ENCODE measurements around the gene RALGDS. TPM values are rescaled to one million over a fixed set of nuclear protein-coding genes. Genes with fewer than 3 reads are reported as not detected.
A peak's percentile ranks its signal among the peaks of the same experiment; 100 is the strongest.
"Not testable (repeated sequence)": the region's sequence is repeated elsewhere in the genome, so short reads cannot be mapped to it uniquely, and the experiment has no call there.

Gene RALGDS
- total and polyA plus RNA-seq, 5 donors = 18.5 to 36.3 (median 33.5) TPM

DNA sequence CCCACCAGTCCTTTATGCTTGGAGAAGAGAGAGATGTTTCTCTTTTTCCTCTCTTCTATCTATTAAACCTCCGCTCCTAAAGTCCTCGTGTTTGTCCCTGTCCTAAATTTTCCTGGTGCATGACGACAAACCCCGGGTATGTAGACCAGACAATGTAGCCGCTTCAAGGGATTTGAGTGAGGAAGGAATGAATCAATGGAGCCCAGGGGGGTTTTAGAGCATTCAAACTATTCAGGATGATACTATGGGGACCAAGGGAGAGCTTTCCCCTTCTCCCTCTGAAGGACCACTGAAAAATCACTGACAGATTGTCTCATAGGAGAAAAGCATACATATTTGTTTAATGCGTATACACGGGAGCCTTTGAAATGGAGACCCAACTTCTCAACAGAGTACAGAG, 40.9 kb downstream of the RALGDS start:
- WGBS = 77% methylated on average over 7 of the region's 7 CpGs
- no peak for ATAC-seq

DNA sequence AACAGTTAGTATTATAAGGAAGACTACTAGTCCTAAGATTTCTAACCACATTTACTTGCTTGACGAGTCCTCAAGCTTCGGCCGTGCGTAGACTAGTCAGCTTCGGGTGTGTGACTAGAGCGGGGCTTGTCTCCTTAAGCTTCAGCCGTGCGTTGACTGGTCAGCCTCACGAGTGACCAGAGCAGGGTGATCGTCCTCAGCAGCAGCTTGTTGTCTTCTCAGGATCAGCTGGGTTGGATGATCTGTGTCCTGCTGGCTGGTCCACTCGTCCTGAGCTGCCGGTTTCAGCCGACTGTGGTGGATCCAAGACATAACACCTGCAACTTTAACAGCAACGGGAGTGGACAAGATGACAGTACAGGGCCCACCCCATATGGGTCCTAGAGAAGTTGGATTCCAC, 42.6 kb downstream of the RALGDS start:
- intact Hi-C loops (cut with DNase I) = no loop called here
- DNase-seq (peak in 1 of 3 donors; percentile 16), ATAC-seq (no peak)
- 86% methylated on average over 14 of the region's 14 CpGs for WGBS
- H3K9me3 ChIP-seq (ENCODE audit: control insufficient read depth, low read length) = no peaks in the 10 kb centered on the region
- no peaks in the 10 kb centered on the region for H3K4me1 ChIP-seq (ENCODE audit: control insufficient read depth, insufficient read depth, low read length)
- H3K27me3 ChIP-seq (ENCODE audit: control insufficient read depth, insufficient read depth) = no peaks in the 10 kb centered on the region
- no peak overlapping the region for H3K27ac ChIP-seq (ENCODE audit: low read length)
- no peak overlapping the region for H3K4me3 ChIP-seq (ENCODE audit: low read length)

More for the DNA sequence above, 40.9 kb downstream of the RALGDS start:
- DNase-seq = no peak
- intact Hi-C loops (cut with DNase I) = no loop called here
- Histone ChIP-seq H3K9me3 (ENCODE audit: control insufficient read depth, low read length) (no peaks in the 10 kb centered on the region), H3K27ac (ENCODE audit: low read length) (no peak overlapping the region), H3K27me3 (ENCODE audit: control insufficient read depth, insufficient read depth) (no peaks in the 10 kb centered on the region), H3K4me3 (ENCODE audit: low read length) (no peak overlapping the region), H3K4me1 (ENCODE audit: control insufficient read depth, insufficient read depth, low read length) (no peaks in the 10 kb centered on the region)

GRCh38 chr9:133076691-133077090, 44.3 kb downstream of the RALGDS start:
- no peak for DNase-seq
- H3K9me3 ChIP-seq (ENCODE audit: control insufficient read depth, low read length) = no peaks in the 10 kb centered on the region
- ATAC-seq = no peak
- H3K4me3 ChIP-seq (ENCODE audit: low read length) = no peak overlapping the region
- no peak overlapping the region for H3K27ac ChIP-seq (ENCODE audit: low read length)
- H3K4me1 ChIP-seq (ENCODE audit: control insufficient read depth, insufficient read depth, low read length) = no peaks in the 10 kb centered on the region
- no peaks in the 10 kb centered on the region for H3K27me3 ChIP-seq (ENCODE audit: control insufficient read depth, insufficient read depth)
- intact Hi-C loops (cut with DNase I) = no loop called here
- 77% methylated on average over 4 of the region's 4 CpGs for WGBS

GRCh38 chr9:133075925-133076630, 45.0 kb downstream of the RALGDS start:
- intact Hi-C loops (cut with DNase I) = no loop called here
- Histone ChIP-seq H3K4me1 (ENCODE audit: control insufficient read depth, insufficient read depth, low read length) (no peaks in the 10 kb centered on the region), H3K27ac (ENCODE audit: low read length) (no peak overlapping the region), H3K4me3 (ENCODE audit: low read length) (no peak overlapping the region), H3K27me3 (ENCODE audit: control insufficient read depth, insufficient read depth) (no peaks in the 10 kb centered on the region), H3K9me3 (ENCODE audit: control insufficient read depth, low read length) (no peaks in the 10 kb centered on the region)
- WGBS = 56% methylated on average over 4 of the region's 4 CpGs
- DNase-seq = no peak
- no peak for ATAC-seq

DNA sequence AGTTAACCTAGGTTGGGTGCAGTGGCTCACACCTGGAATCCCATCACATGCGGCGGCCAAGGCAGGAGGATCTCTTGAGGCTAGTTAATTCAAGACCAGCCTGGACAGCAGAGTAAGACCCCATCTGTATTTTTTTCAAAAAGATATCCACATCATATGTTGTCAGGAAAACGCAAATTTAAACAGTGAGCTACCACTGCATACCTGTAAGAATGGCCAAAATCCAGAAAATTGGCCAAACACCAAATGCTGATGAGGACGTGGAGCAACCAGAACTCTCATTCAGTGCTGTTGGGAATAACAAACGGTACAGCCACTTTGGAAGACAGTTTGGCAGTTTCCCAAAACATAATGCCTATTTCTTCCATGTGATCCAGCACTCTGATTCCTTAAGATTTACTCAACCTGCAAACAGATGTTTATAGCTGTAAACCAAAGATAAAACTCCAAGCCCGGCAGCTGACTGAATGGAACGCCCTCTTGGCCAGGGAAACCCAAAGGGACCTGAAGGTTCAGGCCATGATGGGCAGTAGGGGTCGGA, 46.9 kb downstream of the RALGDS start:
- no peak overlapping the region for H3K4me3 ChIP-seq (ENCODE audit: low read length)
- DNase-seq = no peak
- no peak for ATAC-seq
- H3K4me1 ChIP-seq (ENCODE audit: control insufficient read depth, insufficient read depth, low read length) = no peaks in the 10 kb centered on the region
- WGBS = 58% methylated on average over 8 of the region's 8 CpGs
- intact Hi-C loops (cut with DNase I) = no loop called here
- H3K27me3 ChIP-seq (ENCODE audit: control insufficient read depth, insufficient read depth) = no peaks in the 10 kb centered on the region
- no peaks in the 10 kb centered on the region for H3K9me3 ChIP-seq (ENCODE audit: control insufficient read depth, low read length)
- no peak overlapping the region for H3K27ac ChIP-seq (ENCODE audit: low read length)

DNA sequence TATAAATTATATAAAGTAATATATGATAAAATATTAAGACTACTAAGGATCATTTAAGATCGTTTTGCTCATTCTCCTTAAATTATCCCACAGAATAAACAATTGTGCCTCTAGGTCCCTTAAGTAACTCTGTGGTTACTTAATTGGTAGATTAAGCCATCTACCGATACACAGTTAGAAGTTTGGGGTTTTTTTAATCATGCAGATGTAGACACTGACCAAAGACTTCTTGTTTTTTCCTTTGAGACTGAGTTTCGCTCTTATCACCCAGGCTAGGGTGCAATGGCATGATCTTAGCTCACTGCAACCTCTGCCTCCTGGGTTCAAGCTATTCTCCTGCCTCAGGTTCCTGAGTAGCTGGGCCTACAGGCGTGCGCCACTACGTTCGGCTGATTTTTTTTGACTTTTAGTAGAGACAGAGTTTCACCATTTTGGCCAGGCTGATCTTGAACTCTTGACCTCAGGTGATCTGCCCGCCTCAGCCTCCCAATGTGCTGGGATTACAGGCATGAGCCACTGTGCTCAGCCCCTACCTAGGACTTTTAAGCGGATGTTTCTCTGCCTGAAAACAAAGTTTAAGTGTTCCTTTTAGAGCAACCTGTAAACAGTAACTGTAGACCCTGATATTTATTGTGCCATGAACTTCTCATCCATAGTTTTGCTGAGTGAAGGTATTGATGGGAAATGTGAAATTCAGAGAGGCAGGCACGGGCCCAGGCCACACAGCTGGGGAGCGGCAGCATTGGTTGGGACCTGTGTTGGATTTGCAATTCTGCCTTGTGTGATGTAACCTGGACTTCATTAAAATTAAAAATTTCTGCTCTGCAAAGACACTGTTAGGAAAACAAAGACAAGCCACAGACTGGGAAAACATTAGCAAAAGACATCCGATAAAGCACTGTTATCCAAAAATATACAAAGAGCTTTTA, 47.7 kb downstream of the RALGDS start:
- WGBS = 85% methylated on average over 12 of the region's 12 CpGs
- ATAC-seq (no peak), DNase-seq (no peak)
- Histone ChIP-seq H3K4me3 (ENCODE audit: low read length) (no peak overlapping the region), H3K27me3 (ENCODE audit: control insufficient read depth, insufficient read depth) (no peaks in the 10 kb centered on the region), H3K27ac (ENCODE audit: low read length) (no peak overlapping the region), H3K9me3 (ENCODE audit: control insufficient read depth, low read length) (no peaks in the 10 kb centered on the region), H3K4me1 (ENCODE audit: control insufficient read depth, insufficient read depth, low read length) (no peaks in the 10 kb centered on the region)
- intact Hi-C loops (cut with DNase I) = no loop called here

GRCh38 chr9:133072210-133072609, 48.8 kb downstream of the RALGDS start:
- H3K4me1 ChIP-seq (ENCODE audit: control insufficient read depth, insufficient read depth, low read length); H3K27ac ChIP-seq (ENCODE audit: low read length); DNase-seq; H3K4me3 ChIP-seq (ENCODE audit: low read length); ATAC-seq; intact Hi-C loops (cut with DNase I); H3K27me3 ChIP-seq (ENCODE audit: control insufficient read depth, insufficient read depth); H3K9me3 ChIP-seq (ENCODE audit: control insufficient read depth, low read length): not testable (repeated sequence)
- WGBS = 94% methylated on average over 5 of the region's 5 CpGs

- 87% methylated on average over 33 of the region's 33 CpGs for WGBS
- Histone ChIP-seq H3K27me3 (ENCODE audit: control insufficient read depth, insufficient read depth) (no peaks in the 10 kb centered on the region), H3K4me1 (ENCODE audit: control insufficient read depth, insufficient read depth, low read length) (no peaks in the 10 kb centered on the region), H3K4me3 (ENCODE audit: low read length) (no peak overlapping the region), H3K9me3 (ENCODE audit: control insufficient read depth, low read length) (no peaks in the 10 kb centered on the region), H3K27ac (ENCODE audit: low read length) (no peak overlapping the region)
- DNase-seq (no peak), ATAC-seq (no peak)
- intact Hi-C loops (cut with DNase I) = no loop called here
Observed at GRCh38 chr9:133071484-133072150, 49.4 kb downstream of the RALGDS start.

GRCh38 chr9:133070985-133071384, 50.1 kb downstream of the RALGDS start:
- ATAC-seq; H3K4me3 ChIP-seq (ENCODE audit: low read length); DNase-seq; H3K27me3 ChIP-seq (ENCODE audit: control insufficient read depth, insufficient read depth); H3K4me1 ChIP-seq (ENCODE audit: control insufficient read depth, insufficient read depth, low read length); H3K27ac ChIP-seq (ENCODE audit: low read length); H3K9me3 ChIP-seq (ENCODE audit: control insufficient read depth, low read length); intact Hi-C loops (cut with DNase I): not testable (repeated sequence)
- 92% methylated on average over 24 of the region's 31 CpGs for WGBS

DNA sequence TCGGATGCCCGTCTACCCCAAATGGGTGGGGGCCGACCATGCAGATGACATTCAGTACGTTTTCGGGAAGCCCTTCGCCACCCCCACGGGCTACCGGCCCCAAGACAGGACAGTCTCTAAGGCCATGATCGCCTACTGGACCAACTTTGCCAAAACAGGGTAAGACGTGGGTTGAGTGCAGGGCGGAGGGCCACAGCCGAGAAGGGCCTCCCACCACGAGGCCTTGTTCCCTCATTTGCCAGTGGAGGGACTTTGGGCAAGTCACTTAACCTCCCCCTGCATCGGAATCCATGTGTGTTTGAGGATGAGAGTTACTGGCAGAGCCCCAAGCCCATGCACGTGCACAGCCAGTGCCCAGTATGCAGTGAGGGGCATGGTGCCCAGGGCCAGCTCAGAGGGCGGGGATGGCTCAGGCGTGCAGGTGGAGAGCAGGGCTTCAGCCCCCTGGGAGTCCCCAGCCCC, 50.5 kb downstream of the RALGDS start:
- H3K4me1 ChIP-seq (ENCODE audit: control insufficient read depth, insufficient read depth, low read length); H3K27me3 ChIP-seq (ENCODE audit: control insufficient read depth, insufficient read depth); intact Hi-C loops (cut with DNase I); H3K9me3 ChIP-seq (ENCODE audit: control insufficient read depth, low read length); H3K4me3 ChIP-seq (ENCODE audit: low read length); H3K27ac ChIP-seq (ENCODE audit: low read length): not testable (repeated sequence)
- ATAC-seq = peak in 1 of 2 donors; percentile 14
- DNase-seq = peak in 1 of 3 donors; percentile 18
- WGBS = 92% methylated on average over 17 of the region's 17 CpGs
